HuH-7 (cell line): ENCODE results near the gene TAX1BP1.
A peak's percentile ranks its signal among the peaks of the same experiment; 100 is the strongest.
"Not testable (repeated sequence)": the region's sequence is repeated elsewhere in the genome, so short reads cannot be mapped to it uniquely, and the experiment has no call there.

ENCODE experiments used
- DNase-seq: peaks from one replicate; pipeline ENCODE4 v3.0.0; 2011; ENCODE audit warnings: low spot score

Gene TAX1BP1

DNA sequence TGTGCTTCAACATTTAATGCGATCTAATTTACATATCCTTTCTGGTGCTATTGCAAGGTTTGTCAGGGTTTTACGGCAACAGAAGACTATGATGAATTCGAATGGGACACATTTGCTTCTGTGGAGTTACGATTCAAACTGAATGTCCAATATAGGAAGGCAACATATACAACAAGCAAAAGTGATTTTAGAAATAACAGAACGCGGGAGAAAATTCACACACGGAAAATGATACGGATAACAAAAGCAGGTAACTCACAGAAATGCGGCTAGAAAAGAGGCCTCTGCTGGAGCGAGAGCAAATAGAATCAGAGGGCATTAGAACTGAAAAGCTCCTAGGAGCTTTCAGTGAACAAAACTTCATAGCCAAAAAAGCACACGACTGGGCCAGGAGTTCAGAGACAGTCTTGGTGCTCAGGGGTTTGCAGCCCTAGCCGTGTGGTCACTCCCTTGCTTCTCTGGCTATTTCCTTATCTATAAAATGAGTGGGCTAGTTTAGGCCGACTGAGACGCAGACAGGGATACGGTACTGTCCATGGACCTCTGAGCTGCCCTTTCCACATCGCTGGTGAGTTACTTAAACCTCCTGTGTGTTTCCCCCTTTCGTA lies 557 bp upstream of the TAX1BP1 start:
- peak; percentile 31 for DNase-seq

DNA sequence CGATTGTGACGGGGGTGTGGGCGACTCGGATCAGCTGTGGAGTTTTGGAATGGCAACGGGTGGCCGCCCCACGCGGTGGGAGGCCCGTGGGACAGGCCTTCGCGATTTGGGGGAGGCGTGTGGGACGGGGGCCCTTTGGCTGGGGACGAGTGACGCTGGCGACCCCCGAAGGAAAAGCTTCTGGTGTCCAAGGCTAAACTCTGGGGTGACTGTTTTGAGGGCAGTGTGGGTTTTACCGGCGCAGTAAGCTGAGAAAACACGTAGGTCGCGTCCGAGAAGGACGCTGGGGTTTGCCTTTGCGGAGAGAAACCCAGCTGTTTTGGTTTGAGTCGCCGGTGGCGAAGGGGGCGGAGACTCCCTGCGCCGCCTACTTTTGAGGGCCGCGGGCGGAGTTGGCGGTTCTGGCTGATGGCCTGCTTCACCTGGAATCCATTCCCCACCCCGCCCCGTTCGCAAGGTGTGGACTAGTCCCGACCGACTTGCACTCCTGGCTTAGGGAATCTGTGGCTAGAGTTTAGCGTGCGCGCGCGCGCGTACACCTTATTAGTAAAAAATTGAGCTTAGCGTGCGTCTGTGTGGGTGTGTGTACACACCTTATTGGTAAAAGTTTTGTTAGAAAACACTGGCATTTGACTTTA lies 606 bp downstream of the TAX1BP1 start:
- DNase-seq, result peak; percentile 81

DNA sequence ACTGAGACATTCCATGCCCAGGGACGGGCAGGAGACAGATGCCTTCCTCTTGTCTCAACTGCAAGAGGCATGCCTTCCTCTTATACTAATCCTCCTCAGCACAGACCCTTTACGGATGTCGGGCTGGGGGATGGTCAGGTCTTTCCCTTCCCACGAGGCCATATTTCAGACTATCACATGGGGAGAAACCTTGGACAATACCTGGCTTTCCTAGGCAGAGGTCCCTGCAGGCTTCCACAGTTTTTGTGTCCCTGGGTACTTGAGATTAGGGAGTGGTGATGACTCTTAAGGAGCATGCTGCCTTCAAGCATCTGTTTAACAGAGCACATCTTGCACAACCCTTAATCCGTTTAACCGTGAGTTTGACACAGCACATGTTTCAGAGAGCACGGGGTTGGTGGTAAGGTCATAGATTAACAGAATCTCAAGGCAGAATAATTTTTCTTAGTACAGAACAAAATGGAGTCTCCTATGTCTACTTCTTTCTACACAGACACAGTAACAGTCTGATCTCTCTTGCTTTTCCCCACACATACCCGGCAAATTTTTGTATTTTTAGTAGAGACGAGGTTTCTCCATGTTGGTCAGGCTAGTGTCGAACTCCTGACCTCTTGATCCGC lies 2.2 kb downstream of the TAX1BP1 start:
- DNase-seq, result not testable (repeated sequence)

GRCh38 chr7:27745064-27745583 lies 5.2 kb downstream of the TAX1BP1 start:
- DNase-seq, result peak; percentile 57

GRCh38 chr7:27746486-27746885 lies 6.5 kb downstream of the TAX1BP1 start:
- no peak for DNase-seq

- DNase-seq, result no peak
These were observed 7.0 kb downstream of the TAX1BP1 start for GRCh38 chr7:27746978-27747377.

- no peak for DNase-seq
These were observed 7.8 kb downstream of the TAX1BP1 start for GRCh38 chr7:27747589-27748368.

GRCh38 chr7:27750316-27750715 lies 10.4 kb downstream of the TAX1BP1 start:
- DNase-seq, result no peak

DNA sequence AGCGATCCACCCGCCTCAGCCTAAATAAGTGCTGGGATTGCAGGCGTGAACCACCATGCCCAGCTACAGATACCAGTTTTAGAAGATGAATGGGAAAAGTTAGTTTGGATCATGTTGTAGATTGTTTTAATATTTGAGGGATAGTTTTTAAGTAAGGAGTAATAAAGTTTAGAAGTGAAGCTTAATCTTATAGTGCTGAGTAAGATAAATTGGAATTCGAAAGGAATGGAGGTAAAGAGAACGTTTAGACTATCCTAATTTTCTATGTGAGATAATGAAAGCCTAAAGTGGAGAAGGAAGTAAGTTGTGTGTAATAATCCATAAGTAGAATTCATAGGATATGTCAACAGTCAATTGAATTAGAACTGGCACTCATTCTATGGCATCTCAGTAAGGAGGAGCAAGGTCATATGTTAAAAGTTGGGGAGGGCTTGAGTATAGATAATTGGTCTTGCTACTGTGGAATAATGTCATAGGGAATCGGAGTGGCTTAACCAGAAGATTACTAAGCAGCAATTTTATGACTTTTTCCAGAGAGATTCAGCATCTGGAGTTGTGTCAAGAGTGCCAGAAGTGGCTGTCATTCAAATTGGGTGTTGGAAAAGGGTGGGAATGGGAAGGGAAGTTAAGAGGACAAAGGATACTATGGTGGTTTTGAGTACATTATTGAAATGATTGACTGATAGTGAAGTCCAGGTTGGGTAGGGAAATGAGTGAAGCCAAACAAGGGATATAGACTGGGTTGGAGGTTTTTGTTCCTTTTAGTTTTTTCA lies 12.1 kb downstream of the TAX1BP1 start:
- no peak for DNase-seq

GRCh38 chr7:27753863-27754262 lies 13.9 kb downstream of the TAX1BP1 start:
- no peak for DNase-seq

DNA sequence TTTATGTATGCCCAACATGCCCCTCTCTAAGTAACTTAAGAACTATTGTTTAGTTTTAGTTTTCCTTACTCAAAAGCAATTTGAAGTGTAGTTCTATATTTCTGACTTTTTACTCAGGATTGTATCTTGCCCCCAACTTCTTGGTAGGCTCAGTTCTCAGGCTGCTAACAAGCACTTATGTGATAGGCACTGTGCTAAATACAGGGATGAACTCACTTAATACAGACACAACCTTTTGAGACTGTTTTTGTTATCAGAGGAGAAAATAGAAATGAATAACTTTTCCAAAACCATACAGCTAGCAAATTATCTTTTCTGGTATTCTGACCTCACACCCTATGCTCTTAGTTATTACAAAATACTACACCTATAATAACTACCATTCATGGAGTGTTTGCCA lies 16.3 kb downstream of the TAX1BP1 start:
- DNase-seq, result no peak

DNA sequence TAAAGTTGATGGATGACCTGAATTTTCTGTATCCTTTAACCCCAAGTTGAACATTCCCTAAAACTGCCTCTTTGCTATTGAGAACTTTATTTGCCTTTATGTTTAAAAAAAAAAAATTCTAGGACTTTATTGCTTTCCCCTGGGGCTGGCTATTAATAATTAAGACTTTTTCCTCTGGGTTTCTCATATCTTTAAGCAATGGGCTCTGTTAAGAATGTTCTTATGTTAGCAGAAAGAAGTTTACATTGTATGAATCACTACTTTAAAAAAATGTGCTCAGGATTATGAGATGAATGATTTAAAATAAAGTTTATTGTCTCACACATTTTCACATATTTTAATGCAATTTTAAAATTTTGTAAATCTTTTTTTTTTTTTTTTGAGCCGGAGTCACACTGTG lies 19.5 kb downstream of the TAX1BP1 start:
- DNase-seq, result no peak

GRCh38 chr7:27762062-27762461 lies 22.1 kb downstream of the TAX1BP1 start:
- no peak for DNase-seq

DNA sequence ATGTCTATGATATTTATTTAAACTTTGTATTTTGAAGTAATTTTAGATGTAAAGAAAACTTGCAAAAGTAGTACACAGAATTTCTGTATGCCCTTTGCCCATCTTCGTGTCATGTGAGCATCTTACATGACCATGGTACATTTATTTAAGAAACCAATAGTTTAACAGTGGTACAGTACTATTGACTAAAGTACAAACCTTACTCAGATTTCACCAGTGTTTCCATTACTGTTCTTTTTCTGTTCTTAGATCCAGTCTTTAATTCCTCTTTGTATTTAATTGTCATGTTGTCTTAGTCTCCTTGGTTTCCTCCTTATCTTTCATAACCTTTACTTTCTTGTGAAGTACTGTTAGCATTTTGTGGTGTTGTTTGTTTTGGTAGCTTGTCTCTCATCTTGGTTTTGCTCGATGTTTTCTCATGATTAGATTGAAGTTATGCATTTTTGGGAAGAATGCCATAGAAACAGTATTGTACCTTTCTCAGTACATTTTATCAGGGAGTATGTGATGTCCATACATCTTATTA lies 24.1 kb downstream of the TAX1BP1 start:
- DNase-seq, result no peak

DNA sequence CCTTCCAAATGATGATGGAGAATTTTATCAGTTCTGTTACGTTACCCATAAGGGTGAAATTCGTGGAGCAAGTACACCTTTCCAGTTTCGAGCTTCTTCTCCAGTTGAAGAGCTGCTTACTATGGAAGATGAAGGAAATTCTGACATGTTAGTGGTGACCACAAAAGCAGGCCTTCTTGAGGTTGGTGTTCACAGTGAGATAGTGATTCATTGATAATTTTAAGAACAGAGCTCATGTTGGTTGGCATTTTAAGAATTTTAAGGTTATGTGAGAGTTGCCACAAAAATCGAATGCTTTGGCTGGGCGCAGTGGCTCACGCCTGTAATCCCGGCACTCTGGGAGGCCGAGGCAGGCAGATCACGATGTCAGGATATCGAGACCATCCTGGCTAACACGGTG lies 25.9 kb downstream of the TAX1BP1 start:
- DNase-seq, result no peak

DNA sequence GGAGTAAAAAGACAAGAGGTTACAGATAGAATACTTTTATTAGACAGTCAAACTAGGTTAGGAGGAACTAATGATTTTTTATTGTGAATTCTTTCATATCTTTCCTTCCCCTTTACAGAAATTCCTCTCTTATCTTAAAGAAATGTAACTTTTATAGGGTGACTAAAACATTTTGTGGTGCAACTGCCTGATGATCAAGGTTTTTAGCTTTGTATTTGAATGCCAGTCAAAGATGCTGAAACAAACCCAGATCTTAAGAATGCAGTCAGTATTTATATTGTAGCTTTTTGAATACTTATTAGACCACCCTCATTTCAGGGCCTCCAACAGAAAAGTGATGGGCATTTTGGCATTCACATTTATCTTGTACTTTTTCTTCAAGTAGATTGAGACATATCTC lies 27.4 kb downstream of the TAX1BP1 start:
- no peak for DNase-seq

DNA sequence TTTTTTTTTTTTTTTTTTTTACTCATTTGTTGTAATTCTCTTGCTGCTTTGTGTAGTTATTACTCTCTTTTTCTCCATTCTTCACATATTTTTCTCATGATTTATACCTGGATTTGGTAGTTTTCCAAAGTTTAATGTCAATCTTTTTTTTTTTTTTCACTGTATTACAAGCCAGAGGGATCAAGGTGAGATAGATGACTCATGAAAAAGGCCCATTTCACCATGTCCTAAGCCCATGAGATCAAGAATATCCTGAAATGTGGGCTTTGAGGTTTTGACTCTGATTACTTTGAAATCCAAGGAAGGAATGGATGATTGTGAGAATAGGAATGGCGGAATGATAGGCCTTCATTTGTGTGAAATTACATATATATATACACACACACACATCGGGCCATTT lies 31.1 kb downstream of the TAX1BP1 start:
- no peak for DNase-seq

DNA sequence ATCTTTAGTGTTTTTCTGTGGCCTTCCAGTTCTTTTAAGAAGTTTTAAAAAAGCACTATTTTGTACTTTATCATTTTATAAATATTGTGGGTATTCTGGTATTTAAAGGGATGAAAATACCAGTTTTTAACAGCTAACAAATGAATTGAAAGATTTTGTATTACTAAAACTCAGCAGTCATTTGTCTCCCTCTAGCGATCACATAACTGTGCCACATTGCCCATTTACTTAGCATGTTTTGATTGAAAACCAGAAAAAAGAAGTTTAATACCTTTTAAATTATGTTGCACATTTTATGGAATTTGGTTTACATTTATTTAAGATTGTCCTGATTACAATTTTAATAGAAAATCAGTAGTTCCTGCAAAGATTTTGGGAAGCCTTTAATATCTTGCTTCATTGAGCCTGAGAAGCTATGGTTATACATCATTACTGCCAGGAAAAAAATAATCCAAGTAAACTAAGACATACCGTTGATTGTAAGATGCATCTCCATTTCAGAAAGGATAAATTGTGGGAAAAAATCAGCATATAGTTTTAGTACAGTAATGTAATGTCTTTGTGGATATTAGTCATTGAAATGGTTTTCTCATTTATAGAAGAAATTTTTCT lies 34.9 kb downstream of the TAX1BP1 start:
- peak; percentile 8 for DNase-seq

- DNase-seq, result no peak
These were observed 35.8 kb downstream of the TAX1BP1 start for GRCh38 chr7:27775782-27776181.

DNA sequence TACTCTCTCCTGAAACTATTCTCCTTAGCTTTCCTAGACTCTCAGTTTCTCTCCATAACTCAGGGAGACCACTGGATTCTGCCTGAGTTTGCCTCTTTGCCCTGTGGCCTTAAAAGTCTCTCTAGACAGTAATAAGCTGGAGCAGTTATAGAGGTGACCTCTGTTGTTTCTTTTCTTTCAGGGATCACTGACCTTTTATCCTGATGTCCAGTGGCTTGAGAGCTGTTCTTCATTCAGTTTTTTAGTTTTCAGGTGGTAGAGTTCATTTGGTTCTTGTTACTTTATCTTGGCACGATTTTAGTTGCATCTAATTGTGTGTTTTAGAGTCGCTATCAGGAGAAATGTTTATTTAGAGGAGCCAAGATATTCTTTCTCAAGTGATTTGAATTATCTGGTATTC lies 37.7 kb downstream of the TAX1BP1 start:
- no peak for DNase-seq

DNA sequence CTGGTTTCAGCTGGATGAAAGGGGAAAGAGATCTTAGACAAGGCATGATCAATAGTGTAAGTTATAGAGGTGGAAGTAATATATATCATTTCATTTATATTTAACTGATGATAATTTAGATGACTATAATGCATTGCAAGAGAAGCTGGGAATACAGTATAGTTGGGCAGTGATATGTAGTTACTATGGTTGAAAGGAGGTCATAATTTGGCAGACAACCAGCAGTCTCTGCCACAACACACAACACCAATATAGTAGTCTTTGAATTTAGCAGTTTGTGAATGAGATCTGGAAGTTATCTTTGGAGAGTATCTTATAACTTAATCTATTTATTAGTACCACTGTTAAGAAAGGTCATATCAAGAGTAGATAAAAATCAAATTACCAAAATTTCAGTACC lies 39.9 kb downstream of the TAX1BP1 start:
- DNase-seq, result no peak
